Lung (tissue), 12 donors: Measurements from ENCODE around the gene RPS24. TPM values are rescaled to one million over a fixed set of nuclear protein-coding genes. Genes with fewer than 3 reads are reported as not detected.
A peak's percentile ranks its signal among the peaks of the same experiment; 100 is the strongest.

ENCODE experiments used
- ATAC-seq: fragments of 200-7000 bp; cut with Tn5 transposase; one replicate; pipeline ENCODE4 v1.9.1; 2020; ENCODE audit warnings: moderate number of reproducible peaks; ENCODE audit not compliant: insufficient read depth, low FRiP score
- DNase-seq, 3 donors: peaks; one replicate each; pipeline ENCODE4 v3.0.0-alpha.2; 2013 to 2017
- H3K27ac ChIP-seq, 2 donors: one replicate each; pipeline ENCODE4 v1.5.1; 2013; ENCODE audit warnings: mild to moderate bottlenecking in 2 of 2, moderate library complexity in 2 of 2, control low read depth in 1 of 2, inconsistent platforms in 1 of 2, low read depth in 1 of 2, low read length in 1 of 2
- H3K27me3 ChIP-seq, 3 donors: one replicate each; pipeline ENCODE4 v1.5.1; 2013; ENCODE audit warnings: low read length in 2 of 3; ENCODE audit not compliant: control insufficient read depth in 3 of 3, insufficient read depth in 3 of 3
- H3K36me3 ChIP-seq, 4 donors: one replicate each; pipeline ENCODE4 v1.5.1; 2013; ENCODE audit warnings: low read length in 4 of 4, mild to moderate bottlenecking in 1 of 4, moderate library complexity in 1 of 4; ENCODE audit not compliant: control insufficient read depth in 4 of 4, insufficient read depth in 4 of 4
- H3K4me1 ChIP-seq, 5 donors: one replicate each; pipeline ENCODE4 v1.5.1; 2013; ENCODE audit warnings: low read length in 5 of 5, mild to moderate bottlenecking in 2 of 5, moderate library complexity in 1 of 5; ENCODE audit not compliant: control insufficient read depth in 5 of 5, insufficient read depth in 5 of 5
- H3K4me3 ChIP-seq: one replicate; pipeline ENCODE4 v1.5.1; 2013; ENCODE audit warnings: mild to moderate bottlenecking, control low read depth, moderate library complexity
- H3K9ac ChIP-seq, 2 donors: one replicate each; pipeline ENCODE4 v1.5.1; 2013; ENCODE audit warnings: low read length in 2 of 2, control low read depth in 1 of 2; ENCODE audit not compliant: insufficient read depth in 1 of 2
- H3K9me3 ChIP-seq, 4 donors: one replicate each; pipeline ENCODE4 v1.5.1; 2013; ENCODE audit warnings: low read length in 3 of 4, mild to moderate bottlenecking in 1 of 4, moderate library complexity in 1 of 4; ENCODE audit not compliant: control insufficient read depth in 4 of 4, insufficient read depth in 3 of 4
- WGBS, 2 donors: extraction: QIAGEN DNeasy Blood & Tissue Kit; methylation state at CpG; one replicate each; pipeline ENCODE4 v1.1.7; 2013; 5-methylcytosine and 5-hydroxymethylcytosine counted together
- polyA plus RNA-seq, 2 donors: library from polyadenylated mRNA; stranded (reverse); fragments of 200-250 nt; gene quantifications; one replicate each; pipeline ENCODE4 v1.2.1, GENCODE V29; 2013
- total RNA-seq, 2 donors: library from RNA; depleted of rRNA in 1 of 2; stranded (reverse); fragments of >200 nt in 1 of 2; gene quantifications; one replicate each; pipeline ENCODE4 v1.2.1, GENCODE V29; 2014 to 2021
- TF ChIP-seq, protein P1 (sequence below): IDR thresholded peaks from 2 replicates; pipeline ENCODE4 v1.5.1; 2012; ENCODE audit warnings: mild to moderate bottlenecking; ENCODE audit errors: control extremely low read depth, extremely low read depth
- donor health status: control.
- donor health status: control.
- donor health status: Bipolar disorder and iron deficiency.
- donor health status: healthy.
- donor health status: DM: yes; HTN: yes; CAD: no.

The RPS24 gene
- total and polyA plus RNA-seq, 4 donors = 1,037 to 8,225 (median 2,823) TPM

- peaks cover 6 to 21% (median 10%) of the 10 kb centered on the region in 5 donors for H3K4me1 ChIP-seq
- H3K4me3 ChIP-seq = no peak overlapping the region
- H3K9ac ChIP-seq = no peak overlapping the region
- TF ChIP-seq, protein P1, sequence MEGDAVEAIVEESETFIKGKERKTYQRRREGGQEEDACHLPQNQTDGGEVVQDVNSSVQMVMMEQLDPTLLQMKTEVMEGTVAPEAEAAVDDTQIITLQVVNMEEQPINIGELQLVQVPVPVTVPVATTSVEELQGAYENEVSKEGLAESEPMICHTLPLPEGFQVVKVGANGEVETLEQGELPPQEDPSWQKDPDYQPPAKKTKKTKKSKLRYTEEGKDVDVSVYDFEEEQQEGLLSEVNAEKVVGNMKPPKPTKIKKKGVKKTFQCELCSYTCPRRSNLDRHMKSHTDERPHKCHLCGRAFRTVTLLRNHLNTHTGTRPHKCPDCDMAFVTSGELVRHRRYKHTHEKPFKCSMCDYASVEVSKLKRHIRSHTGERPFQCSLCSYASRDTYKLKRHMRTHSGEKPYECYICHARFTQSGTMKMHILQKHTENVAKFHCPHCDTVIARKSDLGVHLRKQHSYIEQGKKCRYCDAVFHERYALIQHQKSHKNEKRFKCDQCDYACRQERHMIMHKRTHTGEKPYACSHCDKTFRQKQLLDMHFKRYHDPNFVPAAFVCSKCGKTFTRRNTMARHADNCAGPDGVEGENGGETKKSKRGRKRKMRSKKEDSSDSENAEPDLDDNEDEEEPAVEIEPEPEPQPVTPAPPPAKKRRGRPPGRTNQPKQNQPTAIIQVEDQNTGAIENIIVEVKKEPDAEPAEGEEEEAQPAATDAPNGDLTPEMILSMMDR = no peak
- H3K27me3 ChIP-seq = no peaks in the 10 kb centered on the region
- H3K27ac ChIP-seq = no peak overlapping the region
- ATAC-seq (no peak), DNase-seq (peak in 1 of 3 donors; percentile 43)
- peaks cover 40 to 64% (median 43%) of the 10 kb centered on the region in 4 donors for H3K36me3 ChIP-seq
- WGBS, 2 donors = 52 to 81% methylated on average over 2 of the region's 2 CpGs
- H3K9me3 ChIP-seq = no peaks in the 10 kb centered on the region
These were observed 4.4 kb downstream of the RPS24 start for GRCh38 chr10:78038105-78038504.

DNA sequence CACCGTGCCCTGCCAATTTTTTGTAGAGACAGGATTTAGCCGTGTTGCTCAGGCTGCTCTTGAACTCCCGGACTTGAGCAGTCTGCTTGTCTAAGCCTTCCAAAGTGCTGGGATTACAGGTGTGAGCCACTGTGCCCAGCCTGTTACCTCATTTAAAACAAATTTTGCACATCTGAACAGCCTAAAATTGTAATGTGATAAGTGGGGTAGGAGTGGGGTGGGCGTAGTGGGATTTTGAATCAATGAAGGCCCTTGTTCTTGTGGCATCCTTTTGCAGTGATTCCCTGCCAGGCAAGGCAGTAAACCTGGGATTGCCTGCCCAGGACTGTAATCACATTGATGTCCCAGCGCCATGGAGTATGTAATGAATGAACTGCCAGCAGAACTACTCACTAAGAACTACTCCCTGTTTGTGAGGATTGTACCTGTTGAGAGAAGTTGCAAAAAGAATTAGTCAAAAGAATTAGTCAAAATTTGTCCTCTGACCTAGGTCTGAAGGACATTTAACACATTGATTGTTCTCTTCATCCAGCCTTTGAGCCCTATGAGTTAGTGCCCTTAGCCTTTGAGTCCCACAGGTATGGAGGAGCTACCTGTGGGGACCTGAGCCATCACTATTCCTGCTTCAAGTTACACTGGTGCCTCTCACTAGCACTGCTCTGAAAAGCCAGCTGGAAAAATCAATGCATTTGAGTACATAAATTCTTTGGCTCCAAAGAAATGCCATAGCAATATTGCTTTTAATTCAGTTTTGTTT, 5.3 kb downstream of the RPS24 start:
- peaks cover 6 to 27% (median 15%) of the 10 kb centered on the region in 5 donors for H3K4me1 ChIP-seq
- H3K9ac ChIP-seq = no peak overlapping the region
- H3K36me3 ChIP-seq = peaks cover 40 to 64% (median 43%) of the 10 kb centered on the region in 4 donors
- no peaks in the 10 kb centered on the region for H3K9me3 ChIP-seq
- H3K4me3 ChIP-seq = no peak overlapping the region
- ATAC-seq = no peak
- H3K27me3 ChIP-seq = no peaks in the 10 kb centered on the region
- TF ChIP-seq, protein P1 = no peak
- 79 to 92% methylated on average over 5 of the region's 5 CpGs for WGBS, 2 donors
- no peak for DNase-seq
- H3K27ac ChIP-seq = no peak overlapping the region

DNA sequence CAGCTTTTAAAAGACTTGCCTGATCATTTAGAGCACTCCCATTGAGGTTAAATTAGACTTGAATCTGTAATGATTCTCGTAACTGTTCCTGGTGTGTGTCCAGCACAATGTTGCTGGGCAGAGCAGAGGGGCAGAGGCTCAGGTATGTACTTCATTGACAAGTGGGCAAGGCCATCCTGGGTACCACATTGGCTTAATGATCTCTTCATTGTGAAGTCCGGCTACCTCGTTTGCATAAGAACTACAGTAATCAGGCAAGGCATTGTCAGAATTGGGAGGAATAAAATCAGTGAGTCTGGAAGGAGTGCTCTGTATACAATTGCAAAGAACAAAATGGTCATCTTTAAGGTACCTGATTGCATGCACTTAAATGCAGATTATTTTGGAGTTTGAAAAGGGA, 6.1 kb downstream of the RPS24 start:
- ATAC-seq = no peak
- peaks cover 40 to 64% (median 43%) of the 10 kb centered on the region in 4 donors for H3K36me3 ChIP-seq
- DNase-seq = no peak
- no peaks in the 10 kb centered on the region for H3K27me3 ChIP-seq
- WGBS, 2 donors = 73 to 91% methylated on average over 3 of the region's 3 CpGs
- peaks cover 6 to 24% (median 12%) of the 10 kb centered on the region in 5 donors for H3K4me1 ChIP-seq
- H3K9me3 ChIP-seq = no peaks in the 10 kb centered on the region
- no peak overlapping the region for H3K27ac ChIP-seq
- TF ChIP-seq, protein P1 = no peak
- H3K4me3 ChIP-seq = no peak overlapping the region
- H3K9ac ChIP-seq = no peak overlapping the region
